SH-SY5Y (cell line): Measurements from ENCODE around the gene RAPGEF5.

Source experiments
- GATA2 ChIP-seq: IDR thresholded peaks from 2 replicates; pipeline ENCODE4 v1.6.1; 2011; ENCODE audit warnings: mild to moderate bottlenecking, low read depth, low read length
- GATA3 ChIP-seq: IDR thresholded peaks from 2 replicates; pipeline ENCODE4 v1.6.1; 2011; ENCODE audit warnings: low read depth, mild to moderate bottlenecking, low read length, moderate library complexity

The RAPGEF5 gene

DNA sequence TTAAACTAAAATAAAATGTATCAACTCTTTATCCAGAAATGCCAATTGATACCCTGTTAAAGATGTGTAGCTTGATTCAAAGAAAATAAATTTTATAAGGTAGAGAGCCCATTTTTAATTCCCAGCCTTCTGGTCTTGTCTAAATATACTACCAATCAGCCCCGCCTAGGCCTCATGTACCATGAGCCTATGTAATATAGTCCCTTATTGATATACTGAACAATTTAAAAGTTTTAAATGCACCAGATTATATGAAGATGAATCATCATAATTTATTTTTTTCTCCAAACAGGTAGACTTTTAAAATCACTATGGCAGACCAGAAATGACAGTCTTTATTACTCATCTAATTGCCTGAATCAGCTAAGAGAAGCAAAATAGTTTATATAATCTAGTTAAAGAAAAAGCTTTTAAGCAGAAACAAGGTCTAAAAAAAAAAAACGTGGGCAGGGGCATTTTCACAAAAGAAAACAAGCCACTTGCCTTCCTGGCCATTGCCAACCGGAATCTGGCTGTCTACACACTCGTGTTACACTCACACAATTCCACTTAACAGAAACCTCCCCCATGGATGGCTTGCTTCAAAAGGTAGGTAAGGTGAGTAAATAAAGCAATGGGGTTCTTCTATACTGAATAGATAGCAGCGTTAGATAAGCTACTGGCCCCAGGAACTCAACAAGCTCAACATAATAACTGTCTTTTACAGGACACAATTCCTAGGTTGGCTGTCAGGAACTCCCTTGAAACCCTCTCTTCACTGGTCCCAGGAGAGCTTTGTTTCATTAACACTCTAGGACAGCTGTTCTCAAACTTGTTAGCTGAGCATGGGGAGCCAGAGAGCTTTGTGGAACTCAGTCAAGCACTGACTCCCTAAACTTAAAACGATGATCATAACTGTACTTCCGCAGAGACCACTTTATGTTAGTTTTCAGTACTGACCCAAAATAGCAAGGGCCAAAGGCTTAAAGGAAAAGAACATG is 37.2 kb downstream of the RAPGEF5 start:
- TF ChIP-seq GATA3, result no peak
- 0 out of 2 replicates have a peak, but pooled peaks have one; percentile 34 for TF ChIP-seq GATA2

DNA sequence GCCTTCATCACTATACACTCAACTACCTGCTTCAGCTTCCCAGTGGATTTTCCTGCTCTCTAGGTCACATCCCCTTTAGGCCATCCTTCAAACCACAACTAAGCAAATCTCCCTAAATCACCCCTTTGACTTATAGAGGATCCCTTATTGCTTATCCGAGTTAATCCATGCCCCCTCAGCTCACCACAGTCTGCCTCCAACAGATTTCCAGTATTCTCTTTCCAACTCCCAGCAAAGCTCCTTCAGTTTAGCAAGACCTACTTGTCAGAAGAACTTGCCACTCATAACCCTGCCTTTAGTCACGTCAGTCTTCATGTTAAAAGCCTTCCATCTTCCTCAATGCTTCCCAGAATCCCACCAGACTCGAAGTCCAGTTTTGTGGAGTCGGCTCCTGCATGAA is 38.6 kb downstream of the RAPGEF5 start:
- TF ChIP-seq GATA2 (no peak), GATA3 (no peak)

DNA sequence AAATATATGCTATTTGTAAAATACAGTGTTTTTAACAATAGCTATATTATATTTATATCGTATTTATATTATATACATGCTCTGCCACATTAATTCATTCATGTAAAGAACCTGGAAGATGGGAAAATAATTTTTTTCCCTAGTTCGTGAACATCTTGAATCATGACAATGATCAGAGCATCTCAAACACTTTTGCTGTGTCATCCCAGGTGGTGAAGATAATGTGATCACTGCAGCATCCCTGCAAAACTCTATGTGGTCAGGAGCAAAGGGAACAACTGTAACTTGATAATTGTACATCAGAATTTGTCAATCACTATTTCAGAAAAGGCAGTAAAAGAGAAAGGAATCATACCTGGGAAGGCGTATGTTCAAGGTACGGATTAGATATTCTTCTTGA is 39.3 kb downstream of the RAPGEF5 start:
- TF ChIP-seq GATA2, result no peak
- no peak for TF ChIP-seq GATA3

DNA sequence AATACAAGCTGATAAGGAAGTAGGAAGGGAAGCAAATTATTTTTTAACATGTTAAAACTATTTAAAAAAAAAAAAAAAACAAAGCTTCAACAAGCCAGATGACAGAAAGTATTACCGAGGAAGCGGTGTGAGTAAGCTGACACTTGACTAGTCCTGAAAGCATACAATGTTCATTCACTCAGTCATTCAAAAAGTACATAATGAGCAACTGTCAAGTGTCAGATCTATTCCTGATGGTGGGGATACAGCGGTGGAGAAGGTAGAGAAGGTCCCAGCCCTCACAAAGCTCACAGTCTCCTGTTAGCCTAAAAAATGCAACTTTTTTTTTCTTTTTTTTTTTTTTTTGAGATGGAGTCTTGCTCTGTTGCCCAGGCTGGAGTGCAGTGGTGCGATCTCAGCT is 40.0 kb downstream of the RAPGEF5 start:
- TF ChIP-seq GATA2 (no peak), GATA3 (no peak)

DNA sequence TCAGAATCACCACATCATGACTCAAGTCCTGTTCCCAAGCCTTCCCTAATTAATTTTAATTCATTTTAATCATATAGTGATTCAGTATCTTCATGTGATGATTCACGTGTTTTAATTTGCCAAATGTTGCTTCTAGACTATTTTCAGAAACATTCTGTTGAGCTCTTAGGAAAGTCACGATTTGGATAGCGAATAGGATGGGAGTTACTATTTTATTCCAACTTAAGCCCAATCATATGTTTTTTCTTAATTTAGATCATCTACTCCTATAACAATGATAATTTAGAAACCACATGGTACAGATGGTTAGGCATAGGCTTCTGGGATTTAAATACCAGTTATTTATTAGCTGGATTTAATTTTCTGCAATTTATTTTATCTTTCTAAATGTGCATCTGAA is 49.1 kb downstream of the RAPGEF5 start:
- TF ChIP-seq GATA3 (no peak), GATA2 (no peak)

DNA sequence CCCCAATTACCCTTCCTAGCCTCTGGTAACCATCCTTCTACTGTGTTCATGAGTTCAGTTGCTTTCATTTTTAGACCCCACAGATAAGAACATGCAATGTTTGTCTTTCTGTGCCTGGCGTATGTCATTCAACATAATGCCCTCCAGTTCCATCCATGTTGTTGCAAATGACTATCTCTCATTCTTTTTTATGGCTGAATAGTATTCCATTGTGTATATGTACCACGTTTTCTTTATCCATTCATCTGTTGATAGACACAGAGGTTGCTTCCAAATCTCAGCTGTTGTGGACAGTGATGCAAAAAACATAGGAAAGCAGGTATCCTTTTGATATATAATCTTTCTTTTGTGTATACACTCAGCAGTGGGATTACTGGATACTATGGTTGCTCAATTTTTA is 51.2 kb downstream of the RAPGEF5 start:
- TF ChIP-seq GATA3, result no peak
- TF ChIP-seq GATA2, result no peak

DNA sequence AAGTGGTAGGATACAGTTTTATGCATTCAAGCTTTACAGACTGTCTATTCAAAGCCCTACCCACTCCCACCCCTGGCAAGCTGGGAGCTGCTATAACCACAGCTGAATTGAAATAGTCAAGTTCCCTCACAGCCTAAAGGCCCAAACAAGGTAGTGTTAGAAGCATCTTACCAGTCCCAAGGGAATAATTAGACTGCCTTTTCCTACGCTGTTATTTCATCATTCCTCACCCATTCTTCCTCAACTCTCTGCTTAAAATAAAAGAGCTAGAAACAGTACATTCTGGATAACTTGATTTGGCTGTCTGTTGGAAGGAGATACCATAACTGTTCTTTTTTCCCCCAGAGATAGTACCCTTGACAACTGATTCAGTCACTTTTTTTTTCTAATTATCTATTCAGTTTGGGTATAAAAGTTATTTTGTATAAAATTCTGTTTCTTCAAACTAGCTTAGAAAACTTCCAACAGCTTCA is 54.0 kb downstream of the RAPGEF5 start:
- no peak for TF ChIP-seq GATA3
- TF ChIP-seq GATA2, result no peak

DNA sequence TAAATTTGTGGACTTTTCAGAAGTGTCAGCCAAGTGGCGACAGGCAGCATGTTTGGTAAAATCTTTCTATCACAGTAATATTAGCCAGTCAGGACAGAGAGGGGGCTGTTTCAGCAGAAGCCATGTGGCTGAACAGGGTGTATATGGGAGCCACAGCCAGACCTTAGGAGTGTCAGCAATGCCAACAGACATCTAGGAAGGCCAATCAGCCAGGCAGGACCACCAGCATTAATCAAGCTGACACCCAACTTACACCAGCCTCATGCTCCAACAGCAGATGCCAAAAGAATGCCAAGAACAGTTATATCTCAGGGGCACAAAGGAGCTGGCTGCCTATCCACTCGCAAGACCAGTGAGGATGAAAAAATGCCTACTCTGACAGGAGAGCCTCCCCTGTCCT is 54.8 kb downstream of the RAPGEF5 start:
- TF ChIP-seq GATA3 (no peak), GATA2 (no peak)

DNA sequence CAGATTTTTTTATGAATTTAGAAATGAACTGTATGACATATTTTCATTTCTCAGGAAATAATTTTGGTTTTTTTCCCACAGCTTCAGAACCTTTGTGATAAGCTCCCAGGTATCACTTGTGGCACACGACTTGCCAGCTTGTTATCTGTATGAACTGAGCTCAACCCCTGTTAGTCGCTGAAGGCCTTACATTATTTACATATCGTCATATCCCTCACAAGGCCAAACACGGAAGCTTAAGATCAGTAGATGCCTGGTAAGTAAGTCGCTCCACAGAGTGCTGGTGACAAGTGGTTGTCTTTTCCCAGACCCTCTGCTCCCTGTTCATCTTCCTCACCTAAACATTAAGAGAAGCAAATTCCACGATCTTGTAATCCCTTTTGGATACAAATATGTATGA is 55.2 kb downstream of the RAPGEF5 start:
- TF ChIP-seq GATA2, result no peak
- TF ChIP-seq GATA3, result no peak

DNA sequence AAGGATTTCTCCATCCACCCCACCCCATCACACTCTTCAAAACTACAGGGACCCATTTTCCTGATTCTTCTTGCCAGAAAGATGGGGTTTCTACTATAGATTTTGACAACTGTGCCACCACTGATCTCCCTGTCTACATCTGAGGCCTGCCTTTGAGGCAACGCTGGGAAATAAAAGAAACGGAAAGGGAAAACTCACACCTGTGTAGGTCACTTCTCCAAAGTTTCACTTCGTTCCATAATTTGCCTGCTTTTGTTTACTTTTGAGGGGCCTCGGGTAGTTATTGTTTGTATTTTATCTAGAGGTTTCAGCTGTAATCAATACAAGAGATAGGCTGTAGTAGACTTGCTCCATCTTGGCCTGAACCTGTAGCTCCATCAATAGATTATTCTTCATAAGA is 56.1 kb downstream of the RAPGEF5 start:
- TF ChIP-seq GATA2, result no peak

DNA sequence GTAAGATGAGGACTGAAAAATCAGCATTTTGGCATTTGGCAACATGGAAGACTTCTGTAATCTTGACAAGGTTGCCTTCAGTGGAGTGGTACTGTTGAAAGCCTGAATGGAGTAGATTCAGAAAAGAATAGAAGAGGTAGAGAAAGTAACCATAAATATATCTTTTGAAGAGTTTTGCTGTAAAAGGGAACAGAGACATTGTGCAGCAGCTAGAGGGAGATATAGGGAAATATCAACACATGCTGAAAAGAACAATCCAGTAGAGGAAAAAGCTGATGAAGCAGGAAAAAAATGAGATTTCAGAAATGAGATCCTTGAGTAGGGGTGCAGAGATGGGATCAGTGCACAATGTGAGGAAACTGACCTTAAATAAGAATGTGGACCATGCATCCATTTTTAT is 60.0 kb downstream of the RAPGEF5 start:
- TF ChIP-seq GATA3 (no peak), GATA2 (no peak)

DNA sequence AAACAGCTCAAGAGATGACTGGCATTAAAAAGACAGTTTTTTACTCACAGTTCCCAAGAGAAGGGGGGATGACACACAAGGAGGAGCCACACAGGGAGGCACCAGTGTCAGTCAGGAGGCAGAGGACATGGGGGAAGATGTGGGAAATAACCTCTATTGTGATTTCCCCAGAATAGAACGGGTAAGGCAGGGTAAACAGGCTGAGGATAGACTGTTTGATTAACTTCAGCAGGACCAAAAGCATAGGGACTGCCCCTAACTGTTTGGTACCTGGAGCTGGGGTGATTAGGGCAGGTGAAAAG is 60.7 kb downstream of the RAPGEF5 start:
- TF ChIP-seq GATA2 (no peak), GATA3 (no peak)

DNA sequence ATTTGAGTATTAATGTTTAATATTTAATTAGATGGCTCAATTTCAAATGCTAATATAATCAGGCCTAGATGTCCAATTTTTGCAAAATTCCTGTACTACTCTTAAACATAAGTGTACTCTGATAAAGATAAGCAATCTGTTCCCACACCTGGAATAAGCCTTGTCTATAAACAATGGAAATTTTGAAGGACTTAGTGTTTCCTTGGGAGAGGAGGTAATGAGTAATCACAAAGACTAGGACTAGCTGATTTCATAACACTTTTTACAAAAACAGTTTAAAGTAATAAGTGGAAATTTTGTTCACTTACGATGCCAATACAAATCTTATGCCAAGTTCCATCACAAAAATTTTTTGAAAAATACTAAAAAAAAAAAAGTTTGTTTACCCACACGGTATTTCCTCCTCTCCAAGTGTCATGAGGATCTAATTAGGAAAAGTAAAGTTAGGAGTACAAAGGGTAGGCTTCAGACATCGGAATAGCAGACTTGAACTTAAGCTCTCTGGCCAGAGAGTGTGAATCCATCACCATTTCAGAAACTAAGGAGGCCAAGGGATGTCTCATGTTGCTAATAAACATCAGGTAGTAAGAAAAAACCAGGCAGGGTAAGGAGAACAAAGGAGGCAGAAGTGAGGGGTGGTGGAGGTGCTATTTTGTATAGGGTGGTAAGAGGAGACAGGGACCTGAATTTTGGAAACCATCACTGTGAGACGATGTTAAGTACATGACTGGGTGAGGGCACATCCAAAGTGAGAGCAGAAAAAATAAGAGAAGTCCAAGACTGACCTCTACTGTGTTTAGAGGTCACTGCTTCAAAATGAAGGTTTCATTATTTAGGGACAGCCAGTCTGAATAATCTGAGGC is 61.3 kb downstream of the RAPGEF5 start:
- TF ChIP-seq GATA3 (no peak), GATA2 (no peak)

DNA sequence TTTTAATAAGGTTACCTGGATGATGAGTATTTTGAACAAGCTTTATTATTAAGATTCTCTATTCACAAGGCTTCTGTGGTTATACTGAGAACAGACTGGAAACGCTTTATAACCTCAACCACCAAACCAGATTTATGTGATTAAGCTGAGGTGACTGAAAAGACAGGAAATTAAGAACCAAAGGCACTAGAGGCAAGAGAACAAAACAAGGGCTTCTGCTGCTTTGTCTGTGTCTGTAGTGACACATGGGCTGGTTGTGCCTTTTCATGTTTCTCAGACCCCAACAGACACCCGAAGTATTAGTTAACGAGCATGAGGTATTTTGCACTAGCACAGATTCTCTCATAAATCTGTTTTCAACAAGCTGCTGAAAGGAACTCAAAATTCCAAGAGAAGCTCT is 64.4 kb downstream of the RAPGEF5 start:
- TF ChIP-seq GATA2 (no peak), GATA3 (no peak)

DNA sequence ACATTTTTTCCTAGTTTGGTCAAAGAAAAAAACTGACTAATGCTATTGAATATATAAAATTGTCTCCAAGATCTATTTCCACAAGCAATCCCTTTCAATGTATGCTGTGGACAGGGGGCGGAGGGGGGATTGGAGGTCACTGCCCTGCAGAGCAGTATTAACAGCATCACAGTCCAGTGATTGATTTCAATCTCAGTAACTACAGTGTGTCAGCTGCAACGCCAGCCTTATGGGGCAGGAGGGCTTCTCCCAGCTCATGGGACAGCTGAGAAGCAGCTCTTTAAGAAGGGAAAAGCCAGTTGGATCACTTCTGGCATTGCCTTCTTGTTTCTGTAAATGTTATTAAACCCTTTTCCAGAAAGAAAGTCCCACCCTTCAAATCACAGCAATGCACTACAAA is 65.0 kb downstream of the RAPGEF5 start:
- TF ChIP-seq GATA2, result no peak
- no peak for TF ChIP-seq GATA3

DNA sequence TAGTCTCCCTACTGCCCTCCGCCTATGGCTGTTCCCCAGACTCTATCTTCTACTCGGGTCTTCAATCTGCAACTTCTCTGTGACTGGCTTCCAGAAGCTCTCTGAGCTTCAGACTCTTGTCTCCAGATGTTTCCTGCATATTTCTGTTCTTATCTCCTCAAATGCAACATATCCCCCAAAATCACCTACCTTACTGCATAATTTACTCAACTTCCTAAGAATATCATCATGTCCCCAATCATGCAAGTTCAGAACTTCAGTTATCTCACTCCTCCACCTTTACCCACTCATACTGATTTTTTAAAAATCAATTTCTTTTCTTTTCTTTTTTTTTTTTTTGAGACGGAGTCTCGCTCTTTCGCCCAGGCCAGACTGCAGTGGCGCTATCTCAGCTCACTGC is 68.8 kb downstream of the RAPGEF5 start:
- no peak for TF ChIP-seq GATA2
- TF ChIP-seq GATA3, result no peak
